ENCODE data around the gene CALD1.
"Not testable (repeated sequence)": the region's sequence is repeated elsewhere in the genome, so short reads cannot be mapped to it uniquely, and the experiment has no call there.

The CALD1 gene

DNA sequence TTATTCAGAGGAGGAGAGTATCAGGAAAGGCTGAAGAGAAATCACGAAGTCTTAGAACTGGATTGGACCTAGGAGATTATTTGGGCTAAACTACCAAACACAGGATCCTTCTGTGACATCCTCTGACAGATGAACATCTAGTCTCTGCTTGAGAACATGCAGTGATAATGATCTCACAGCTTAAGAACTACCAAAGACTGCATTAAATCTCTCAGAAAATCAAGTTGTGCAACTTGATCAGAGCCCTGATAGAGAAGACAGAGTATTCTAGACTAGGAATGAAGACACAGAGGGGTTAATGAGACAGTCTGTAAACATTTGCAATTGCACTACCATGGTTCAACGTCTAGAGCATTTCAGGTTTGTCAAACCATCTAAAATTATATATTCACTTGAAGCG lies 169.7 kb downstream of the CALD1 start:
- DNase-seq (ENCODE audit: low read depth in 2 of 2), result no peak

DNA sequence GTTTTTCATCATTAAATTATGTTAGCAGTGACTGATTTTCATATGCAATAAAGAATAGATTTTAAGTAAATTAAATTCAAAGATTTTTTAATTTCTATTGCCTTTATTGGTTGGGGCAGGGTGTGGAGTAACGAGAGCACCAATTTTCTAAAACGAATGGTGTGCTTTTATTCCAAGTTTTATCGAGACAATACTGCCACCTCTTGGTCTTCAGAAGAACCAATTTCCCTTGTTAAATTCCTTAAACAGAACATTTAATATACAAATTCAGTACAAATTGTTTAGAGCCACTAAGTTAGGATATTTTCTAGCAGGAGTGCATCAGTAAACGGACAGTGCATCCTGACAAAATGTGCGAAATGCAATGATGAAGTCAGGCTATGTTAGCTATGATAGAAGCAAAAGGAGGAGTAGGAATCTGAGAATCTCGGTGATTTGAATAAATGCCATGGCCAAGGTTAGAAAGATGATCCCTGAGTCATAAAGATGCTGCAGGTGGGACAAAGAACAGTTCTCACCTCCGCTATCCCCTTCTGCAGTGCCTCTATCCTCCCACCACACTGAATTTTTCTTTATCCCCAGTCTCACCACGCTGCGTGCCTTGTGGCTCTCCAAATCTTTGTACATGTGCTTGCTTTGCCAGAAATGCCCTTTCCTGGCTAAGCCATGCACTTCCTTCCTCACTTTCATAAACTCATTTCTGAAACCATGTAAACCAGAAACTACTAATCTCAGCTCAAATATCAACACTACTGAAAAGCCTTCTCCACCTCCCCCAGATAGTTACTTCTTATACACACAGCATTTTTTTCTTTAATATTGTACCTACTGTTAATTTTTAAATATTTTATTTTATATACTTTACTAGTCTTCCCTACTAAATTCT lies 175.0 kb downstream of the CALD1 start:
- DNase-seq (ENCODE audit: low read depth in 2 of 2), result no peak

DNA sequence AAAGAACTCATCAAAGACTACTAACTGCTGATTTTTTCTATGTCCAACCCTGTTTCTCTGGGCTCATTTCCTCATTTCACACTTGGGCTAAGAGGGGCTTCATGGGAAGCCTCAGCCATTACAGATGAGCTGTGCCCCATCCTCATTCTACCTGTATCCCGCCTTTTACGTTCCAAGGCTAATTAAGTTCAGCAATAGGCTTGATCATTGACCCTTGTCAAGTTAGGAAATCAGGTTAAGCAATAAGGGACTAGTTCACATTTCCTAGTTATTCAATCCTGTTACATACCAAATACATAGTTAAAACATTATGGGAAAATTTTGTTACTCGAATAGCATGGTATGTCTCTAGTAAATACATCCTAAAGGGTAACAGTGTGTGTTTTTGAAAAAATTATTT lies 177.6 kb downstream of the CALD1 start:
- DNase-seq (ENCODE audit: low read depth in 2 of 2), result no peak

DNA sequence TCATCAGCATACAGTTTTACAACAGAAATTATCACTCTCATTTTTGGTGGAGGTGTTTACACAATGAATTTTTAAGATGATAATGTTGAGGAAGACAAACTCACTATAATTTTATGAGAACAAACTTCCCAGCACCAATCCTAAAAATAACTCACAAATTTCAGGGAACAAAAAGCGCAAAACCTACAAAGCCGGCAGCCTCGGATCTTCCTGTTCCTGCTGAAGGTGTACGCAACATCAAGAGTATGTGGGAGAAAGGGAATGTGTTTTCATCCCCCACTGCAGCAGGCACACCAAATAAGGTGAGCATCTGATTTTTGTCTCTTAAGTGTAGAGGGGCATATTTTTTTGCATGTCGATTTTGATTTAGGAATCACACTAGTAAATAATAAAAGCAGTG lies 180.4 kb downstream of the CALD1 start:
- DNase-seq (ENCODE audit: low read depth in 2 of 2), result no peak

DNA sequence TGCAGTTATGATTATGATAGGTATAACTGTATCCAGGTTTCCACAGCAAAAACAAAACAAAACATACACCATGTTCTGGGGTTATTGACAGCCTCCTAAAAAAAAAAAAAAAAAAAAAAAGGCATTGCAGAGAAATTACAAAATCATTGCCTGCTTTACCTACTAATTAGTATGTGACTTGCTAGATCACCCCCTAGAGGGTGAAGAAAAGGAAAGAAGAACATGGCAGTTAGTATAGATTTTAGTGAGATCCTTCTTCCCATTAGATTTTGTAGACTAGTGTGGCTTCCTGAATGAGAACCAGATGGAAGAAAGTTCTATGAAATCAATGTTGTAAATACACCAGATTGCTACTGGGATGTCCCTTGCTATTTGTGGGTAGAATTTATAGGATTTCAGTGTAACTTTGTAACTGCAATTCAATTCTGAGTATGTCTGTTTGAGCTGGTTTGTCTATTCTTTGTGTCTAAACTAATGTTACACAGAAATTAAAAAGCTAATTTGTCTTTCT lies 182.9 kb downstream of the CALD1 start:
- DNase-seq (ENCODE audit: low read depth in 2 of 2), result no peak

DNA sequence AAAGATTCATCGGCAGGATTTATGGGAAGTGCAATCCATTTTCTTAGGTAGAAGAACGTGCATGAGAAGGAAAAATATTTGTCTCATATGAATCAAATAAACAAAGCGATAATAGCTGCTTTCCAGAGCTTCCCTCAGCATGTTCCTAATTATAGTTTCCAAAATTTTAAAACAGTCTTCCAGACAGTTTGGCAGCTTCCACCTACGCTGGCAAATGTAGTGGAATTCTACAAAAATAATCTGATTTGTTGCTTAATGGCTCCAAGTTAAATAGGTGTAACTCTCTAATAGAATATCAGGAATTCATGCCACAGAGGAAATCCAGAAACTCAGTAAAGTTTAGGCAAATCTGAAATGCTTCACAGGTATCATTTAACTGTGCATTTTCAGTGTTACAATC lies 183.6 kb downstream of the CALD1 start:
- no peak for DNase-seq (ENCODE audit: low read depth in 2 of 2)

DNA sequence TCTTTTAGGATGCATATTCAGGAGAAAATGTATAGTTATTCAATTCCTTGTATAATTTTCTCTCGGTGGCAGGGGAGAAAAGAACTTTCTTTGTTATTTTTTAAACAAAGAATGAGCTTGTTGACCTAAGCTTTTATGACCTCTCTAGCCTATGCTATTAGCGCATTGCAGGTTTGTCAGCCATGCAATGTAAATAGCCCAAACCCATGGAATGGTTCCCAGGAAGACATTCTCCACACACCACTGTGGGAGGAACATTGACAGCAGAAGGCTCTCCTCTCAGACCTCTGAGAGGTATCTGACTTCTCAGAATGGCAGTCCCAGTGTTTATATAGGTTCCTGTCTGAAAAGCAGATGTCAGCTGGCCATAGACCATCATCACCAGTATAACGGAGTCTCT lies 187.3 kb downstream of the CALD1 start:
- no peak for DNase-seq (ENCODE audit: low read depth in 2 of 2)

DNA sequence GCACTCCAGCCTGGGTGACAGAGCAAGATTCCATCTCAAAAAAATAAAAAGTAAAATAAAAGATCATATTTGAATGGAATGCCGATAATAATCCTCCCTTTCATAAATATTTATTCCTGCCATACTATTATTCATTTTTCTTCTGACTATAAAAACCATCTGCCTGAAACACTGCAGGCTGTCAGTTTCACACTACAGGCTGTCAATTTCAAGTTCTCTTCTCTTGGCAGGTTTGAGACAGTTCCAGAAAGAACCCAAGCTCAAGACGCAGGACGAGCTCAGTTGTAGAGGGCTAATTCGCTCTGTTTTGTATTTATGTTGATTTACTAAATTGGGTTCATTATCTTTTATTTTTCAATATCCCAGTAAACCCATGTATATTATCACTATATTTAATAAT lies 188.7 kb downstream of the CALD1 start:
- no peak for DNase-seq (ENCODE audit: low read depth in 2 of 2)

DNA sequence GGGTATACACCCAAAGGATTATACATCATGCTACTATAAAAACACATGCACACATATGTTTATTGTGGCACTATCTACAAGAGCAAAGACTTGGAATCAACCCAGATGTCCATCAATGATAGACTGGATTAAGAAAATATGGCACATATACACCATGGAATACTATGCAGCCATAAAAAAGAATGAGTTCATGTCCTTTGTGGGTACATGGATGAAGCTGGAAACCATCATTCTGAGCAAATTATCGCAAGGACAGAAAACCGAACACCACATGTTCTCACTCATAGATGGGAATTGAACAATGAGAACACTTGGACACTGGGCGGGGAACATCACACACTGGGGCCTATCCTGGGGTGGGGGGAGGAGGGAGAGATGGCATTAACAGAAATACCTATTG lies 202.2 kb downstream of the CALD1 start:
- DNase-seq (ENCODE audit: low read depth in 2 of 2), result not testable (repeated sequence)

DNA sequence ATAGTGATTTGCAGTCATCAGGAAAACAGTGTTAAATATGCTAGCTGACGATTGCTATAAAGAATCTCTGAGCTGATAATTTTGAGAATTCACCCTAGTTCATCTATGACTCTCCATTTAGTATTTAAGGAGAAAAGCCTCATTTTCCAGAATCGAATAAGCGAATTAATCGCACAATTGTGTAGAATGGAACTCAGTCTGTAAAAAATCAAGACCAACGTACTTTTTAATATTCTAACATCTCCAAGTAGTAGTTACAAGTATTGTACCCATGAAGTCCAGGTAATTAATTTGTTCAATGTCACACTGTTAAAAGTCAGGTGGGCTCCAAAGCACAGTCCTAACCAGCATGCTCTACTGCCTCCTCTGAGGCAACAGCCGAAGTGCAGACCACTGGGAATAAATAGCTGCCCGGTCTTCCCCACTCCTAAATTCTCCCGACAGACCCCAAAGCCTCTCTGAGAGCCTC lies 206.5 kb downstream of the CALD1 start:
- DNase-seq (ENCODE audit: low read depth in 2 of 2), result no peak

DNA sequence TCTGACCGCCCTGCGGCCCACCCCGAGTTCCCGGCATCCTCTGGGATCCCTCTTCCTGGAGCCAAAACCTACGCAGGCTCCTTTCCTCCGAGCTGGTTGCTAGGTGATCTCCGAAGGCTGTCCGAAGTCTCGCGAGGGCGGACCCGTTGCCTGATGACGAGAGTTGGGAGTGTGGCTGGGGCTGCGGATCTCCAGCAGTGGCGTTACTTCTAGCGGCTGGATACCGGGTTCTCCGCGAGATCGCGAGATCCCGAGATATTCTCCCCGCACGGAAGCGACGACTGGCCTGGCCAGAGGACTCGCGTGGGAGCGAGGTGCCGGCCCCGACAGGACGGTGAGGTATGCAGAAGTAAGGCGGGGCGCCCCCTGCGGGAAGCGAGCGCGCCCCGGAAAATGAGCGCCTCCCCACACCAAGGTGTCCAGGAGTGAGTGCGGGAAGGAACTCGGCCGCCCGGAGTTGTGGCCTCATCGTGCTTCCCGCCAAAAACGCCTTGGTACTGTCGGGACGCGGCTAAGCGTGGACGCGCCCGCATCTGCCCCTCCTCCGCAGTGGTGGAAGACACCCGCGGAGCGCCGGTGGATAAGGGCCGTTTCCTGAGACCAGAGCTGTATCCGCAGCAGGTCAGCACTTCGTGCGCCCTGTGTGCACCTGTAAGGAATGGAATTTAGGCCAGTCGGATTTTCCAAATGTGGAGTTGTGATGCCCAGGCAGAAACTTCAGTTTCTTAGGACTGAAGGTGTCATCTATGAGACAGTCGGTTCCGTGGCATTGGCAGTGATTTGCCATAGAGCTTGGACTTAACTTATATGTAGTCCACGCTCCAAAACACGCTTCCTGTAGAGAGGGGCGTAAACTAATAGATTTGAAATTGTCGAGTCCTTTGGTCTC lies 207.2 kb downstream of the CALD1 start, which contains the start of gene AGBL3:
Gene AGBL3, plus strand, starts transcription at position 146 of the 889 bp plus-strand sequence. CDS start 1,426 bp downstream, outside the sequence.
- peak; percentile 82 to 85 for DNase-seq (ENCODE audit: low read depth in 2 of 2)

DNA sequence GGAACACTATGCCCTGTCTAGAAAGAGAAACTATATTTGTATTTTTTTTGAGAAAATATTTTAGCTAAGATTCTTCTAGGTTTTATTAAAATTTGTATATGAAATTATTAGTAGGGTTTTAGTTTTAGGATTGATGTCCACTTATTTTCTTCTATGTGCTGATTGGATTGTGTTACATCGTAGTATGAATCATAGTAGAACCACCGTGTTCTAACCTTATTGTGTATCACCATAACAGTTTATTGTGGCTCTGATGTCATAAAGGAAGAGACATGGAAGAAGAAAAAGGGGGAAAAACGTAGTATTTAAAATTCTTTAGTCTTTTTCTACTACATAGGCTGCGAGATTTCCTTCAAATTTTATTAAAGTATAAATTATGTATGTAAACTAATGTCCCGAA lies 208.7 kb downstream of the CALD1 start:
- DNase-seq (ENCODE audit: low read depth in 2 of 2), result no peak

DNA sequence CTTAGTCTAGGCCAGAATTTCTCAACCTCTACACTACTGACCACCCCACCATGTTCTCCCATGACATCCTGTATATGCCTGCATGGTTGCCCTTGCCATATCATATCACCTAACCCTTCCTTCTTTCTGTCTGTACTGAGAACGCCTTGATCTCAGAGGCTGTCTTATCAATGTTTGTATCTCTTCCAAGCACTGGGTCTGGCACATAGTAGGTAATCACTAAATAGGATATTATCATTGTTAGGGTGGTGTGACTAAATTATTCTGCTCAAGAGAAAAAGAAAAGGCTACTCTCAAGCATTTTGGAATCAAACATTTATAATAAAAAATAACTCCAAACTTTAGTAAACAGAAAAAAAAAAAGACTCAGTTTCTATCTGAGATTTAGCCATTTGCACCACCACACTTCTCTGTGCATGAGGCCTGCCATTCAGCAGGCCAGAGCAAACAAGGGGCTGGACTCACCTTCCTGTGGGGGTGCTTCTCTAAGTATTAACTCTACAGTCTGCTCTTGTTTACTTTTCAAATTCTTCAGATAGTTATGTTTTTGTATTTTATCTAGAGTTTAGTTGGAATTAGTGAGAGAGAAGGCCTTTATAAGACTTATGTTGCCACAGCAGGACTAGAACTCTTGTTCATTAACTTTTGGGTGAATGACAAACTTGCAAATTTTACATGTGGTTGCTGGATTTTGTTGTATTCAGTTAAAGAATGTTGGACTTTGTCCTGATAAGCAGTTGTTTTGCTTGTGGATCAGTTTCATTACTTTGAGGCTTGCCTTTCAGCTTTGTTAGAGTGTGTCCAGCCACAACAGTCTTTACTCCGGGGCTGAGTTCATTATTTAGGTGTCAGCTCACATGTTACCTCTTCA lies 212.3 kb downstream of the CALD1 start:
- no peak for DNase-seq (ENCODE audit: low read depth in 2 of 2)

DNA sequence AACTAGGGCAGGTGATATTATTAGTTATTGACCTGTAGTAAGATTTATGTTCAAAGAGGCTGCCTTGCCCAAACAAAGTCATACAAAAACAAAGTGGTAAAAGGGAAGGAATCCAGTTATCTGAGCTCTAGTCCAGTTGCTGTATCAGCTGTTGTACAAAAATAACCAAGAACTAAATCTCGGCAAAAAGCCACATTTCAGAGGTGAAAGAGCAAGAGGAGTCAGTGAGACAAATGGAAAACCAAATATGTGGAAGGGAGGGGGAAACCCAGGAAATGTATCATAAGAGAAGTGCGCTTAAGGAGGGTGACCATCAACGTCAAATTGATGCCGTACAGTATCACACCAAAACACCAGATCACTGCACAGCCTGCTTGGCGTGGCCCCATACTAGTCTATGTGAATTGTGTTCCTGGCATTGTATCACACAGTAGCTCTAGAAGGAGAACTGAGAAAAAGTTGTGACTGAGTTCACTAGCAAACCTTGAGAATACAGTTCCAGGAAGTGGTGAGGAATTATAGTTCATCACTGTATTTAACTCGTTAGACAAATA lies 213.3 kb downstream of the CALD1 start:
- peak; percentile 29 to 34 for DNase-seq (ENCODE audit: low read depth in 2 of 2)

DNA sequence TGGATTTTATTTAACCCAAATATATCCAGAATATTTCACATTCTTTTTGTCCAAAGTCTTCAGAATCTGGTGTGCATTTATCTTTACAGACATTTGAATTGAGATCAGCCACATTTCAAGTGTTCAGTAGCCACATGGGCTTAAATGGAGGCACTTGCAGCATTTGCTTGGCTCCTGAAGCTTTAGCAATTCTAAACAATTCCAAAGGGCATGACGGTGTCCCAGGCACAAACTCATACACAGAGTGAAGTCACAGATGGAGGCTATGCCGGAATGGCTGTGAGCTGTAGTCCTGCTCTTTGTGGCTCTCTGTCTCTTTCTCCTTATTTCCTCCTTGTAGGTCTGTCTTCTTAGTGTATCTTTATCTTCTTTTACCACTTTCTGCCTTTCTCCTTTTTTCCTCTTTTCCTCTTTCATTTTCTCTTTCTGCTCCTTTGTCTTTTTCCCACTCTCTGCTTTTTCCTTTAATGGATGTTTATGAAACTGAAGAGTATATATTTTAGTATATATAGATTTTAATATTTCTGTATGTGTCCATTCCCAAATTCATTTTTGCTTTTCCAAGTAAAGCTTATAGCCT lies 214.5 kb downstream of the CALD1 start:
- DNase-seq (ENCODE audit: low read depth in 2 of 2), result no peak

DNA sequence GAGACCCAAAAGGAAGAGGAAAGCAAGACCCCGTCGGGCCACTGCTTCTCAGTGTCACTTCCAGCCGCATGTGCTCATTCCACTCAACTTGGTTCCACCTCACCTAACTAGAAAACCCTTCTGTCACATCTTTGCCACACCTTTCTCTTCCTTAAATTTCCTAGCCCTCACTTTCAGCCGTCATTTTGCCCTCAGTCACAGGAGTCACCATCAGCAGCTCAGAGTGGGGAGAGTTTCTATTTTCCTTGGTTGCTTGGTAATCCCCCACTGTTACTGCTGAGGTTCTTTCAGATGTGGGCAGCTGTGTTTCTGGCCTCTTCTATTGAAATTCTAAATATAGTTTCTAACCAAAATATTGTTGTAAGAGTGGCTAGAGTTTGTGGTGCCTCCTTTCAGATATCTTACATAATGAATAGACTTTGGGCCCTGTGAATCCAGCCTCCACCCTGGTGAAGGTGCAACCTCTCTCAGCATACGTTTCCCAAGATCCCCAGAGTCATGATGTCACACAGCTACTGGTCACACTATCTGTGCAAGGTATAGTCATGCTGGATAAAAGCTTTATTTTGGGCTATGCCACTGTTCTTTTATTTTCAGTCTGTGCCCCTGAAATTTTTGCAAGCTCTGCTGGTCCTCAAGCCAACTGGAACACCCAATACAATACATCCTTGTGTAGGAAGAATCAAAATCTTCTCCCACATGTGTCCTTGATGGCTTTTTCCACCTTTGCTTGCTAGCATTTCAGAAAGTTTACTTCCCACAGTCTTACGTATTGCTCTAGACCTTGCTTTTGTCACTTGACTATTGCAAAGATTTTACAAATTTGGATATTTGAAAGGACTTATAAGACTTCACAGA lies 216.0 kb downstream of the CALD1 start:
- peak in 1 of 2 donors; percentile 0 for DNase-seq (ENCODE audit: low read depth in 2 of 2)

DNA sequence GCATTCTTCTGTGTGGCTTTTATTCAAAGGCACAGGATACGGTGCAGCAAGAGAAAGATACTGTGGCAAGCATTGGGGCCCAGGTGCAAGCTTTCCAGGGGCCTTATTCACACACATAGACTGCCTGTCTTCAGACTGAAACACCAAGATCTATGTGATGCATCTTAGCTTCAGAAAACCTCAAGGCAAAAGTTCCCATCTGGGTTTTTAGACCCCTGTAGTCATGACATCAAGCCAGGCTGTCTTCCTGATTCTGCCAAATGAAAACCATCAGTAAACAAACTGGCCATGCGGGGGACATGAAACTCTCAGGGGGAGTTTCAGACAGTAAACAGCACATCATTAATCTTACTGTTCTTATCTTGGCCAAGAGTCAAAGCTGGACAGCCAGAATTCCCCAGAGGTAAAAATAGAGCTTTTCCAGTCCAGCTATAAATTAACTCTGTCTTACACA lies 216.7 kb downstream of the CALD1 start:
- peak in 1 of 2 donors; percentile 2 for DNase-seq (ENCODE audit: low read depth in 2 of 2)

DNA sequence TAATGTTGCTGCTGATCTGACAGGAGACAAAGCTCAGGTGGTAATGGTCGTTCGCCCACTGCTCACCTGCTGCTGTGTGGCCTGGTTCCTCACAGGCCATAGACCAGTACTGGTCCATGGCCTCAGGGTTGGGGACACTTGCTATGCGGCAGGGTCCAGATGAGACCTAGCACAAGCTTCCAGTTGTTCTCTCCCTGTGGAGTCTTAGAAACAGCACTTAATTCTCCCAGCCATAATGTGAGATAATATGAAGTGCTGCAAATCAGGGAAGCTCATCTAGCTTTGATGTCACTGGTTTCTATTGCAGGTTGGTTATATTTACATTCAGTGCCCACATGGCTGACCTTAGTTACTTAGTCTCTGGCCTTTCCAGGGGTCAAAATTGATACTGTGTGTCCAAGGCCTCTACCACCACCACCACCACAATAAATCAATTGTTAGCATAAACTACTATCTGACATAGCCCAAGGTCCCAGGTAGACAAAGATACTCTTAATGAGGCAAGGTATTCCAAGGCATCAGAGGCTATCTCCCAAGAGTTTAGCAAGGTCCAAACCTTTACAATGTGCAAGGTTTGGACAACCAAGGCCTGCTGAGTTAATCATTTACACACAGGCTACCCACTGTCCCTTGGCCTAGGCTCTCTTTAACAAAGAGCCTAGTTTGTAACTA lies 217.9 kb downstream of the CALD1 start:
- no peak for DNase-seq (ENCODE audit: low read depth in 2 of 2)

DNA sequence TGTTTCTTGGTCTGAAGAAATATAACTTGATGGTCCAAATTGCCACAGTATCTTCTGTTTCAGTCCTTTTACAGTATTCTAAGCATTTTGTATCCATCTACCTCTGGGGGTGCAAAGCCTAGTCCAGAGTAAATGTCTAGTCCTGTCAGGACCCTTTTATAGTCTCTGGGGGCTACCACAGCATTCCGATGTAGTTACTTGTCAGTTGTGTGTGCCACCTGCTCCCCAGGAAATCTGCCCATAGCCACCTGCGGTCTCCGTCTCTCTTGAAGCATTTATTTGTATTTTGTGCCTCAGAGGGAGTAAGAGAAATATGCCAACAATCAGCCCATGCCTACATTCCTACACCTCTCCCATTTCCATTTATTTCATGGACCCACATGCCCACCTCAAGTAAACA lies 219.7 kb downstream of the CALD1 start:
- no peak for DNase-seq (ENCODE audit: low read depth in 2 of 2)
